ENCODE results near the gene UBE2Z. TPM values are rescaled to one million over a fixed set of nuclear protein-coding genes. Genes with fewer than 3 reads are reported as not detected.

UBE2Z gene
- total and polyA plus RNA-seq, 9 of the 15 experiments (the other 6 are each of a cell fraction or from before 2014, with no cell fraction given): 11.8 to 89.0 (median 38.2) TPM

DNA sequence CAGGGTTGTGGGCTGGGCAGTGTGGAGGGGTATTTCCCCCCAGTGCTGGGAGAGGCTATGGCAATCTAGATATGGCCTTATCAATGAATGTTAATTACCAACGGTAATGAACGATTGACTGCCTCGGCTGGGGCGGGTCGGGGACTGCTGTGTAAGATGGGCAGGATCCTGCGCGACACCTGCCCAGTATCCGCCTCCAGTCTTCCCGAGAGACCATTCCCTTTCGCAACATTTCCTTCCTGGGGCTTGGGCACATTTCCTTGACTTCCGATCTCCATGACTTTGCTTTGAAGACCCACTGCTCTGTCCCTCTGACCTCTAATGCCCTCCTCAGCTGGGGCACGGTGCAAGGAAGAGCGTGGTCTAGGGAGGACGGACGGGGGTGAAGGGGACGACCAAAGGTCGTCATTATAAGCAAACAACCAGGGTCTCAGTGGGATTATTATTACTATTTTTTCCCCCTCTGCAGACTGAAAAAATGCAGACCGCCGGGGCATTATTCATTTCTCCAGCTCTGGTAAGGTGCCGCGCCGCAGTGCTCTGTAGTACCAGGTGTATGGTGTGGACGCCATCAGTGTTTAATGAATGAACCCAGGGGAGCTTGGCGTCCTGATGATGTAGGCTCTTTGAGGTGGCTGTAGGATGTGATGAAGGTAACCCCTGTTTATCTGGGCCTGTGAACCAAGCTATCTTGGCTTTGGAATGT is 15.1 kb upstream of the UBE2Z start (continued):
- TF ChIP-seq, protein P1, sequence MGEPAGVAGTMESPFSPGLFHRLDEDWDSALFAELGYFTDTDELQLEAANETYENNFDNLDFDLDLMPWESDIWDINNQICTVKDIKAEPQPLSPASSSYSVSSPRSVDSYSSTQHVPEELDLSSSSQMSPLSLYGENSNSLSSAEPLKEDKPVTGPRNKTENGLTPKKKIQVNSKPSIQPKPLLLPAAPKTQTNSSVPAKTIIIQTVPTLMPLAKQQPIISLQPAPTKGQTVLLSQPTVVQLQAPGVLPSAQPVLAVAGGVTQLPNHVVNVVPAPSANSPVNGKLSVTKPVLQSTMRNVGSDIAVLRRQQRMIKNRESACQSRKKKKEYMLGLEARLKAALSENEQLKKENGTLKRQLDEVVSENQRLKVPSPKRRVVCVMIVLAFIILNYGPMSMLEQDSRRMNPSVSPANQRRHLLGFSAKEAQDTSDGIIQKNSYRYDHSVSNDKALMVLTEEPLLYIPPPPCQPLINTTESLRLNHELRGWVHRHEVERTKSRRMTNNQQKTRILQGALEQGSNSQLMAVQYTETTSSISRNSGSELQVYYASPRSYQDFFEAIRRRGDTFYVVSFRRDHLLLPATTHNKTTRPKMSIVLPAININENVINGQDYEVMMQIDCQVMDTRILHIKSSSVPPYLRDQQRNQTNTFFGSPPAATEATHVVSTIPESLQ (CRISPR knock-in tag; IDR thresholded peaks at IDR 0.05): 0 out of 2 replicates have a peak, but pooled peaks have one; percentile 35
- peak in 1 of 2 experiments; percentile 11; a peak in 1 of 4 replicates for TF ChIP-seq MNT (conservative IDR thresholded peaks at IDR 0.05)
- peak; percentile 11; the same call in 1 of the 2 replicates for TF ChIP-seq PML (IDR thresholded peaks at IDR 0.05; ENCODE audit: low read length)
- 0 out of 4 replicates have a peak, but pooled peaks of 1 of the 2 experiments have one; percentile 10 for TF ChIP-seq HDAC1 (IDR thresholded peaks at IDR 0.05)
- TF ChIP-seq RBBP5 (IDR thresholded peaks at IDR 0.05; ENCODE audit: borderline replicate concordance, insufficient read depth, low read length, poor library complexity, severe bottlenecking): peak; percentile 34
- TF ChIP-seq ZNF316 (IDR thresholded peaks at IDR 0.05): peak; percentile 7; the same call in 1 of the 2 replicates
- no peak for TF ChIP-seq MYC (IDR thresholded peaks at IDR 0.05; ENCODE audit: low read depth, low read length)
- TF ChIP-seq MYC (CRISPR knock-in tag; IDR thresholded peaks at IDR 0.05; ENCODE audit: borderline replicate concordance, low read depth): peak; percentile 6; the same call in 1 of the 2 replicates
- TF ChIP-seq, protein P2, sequence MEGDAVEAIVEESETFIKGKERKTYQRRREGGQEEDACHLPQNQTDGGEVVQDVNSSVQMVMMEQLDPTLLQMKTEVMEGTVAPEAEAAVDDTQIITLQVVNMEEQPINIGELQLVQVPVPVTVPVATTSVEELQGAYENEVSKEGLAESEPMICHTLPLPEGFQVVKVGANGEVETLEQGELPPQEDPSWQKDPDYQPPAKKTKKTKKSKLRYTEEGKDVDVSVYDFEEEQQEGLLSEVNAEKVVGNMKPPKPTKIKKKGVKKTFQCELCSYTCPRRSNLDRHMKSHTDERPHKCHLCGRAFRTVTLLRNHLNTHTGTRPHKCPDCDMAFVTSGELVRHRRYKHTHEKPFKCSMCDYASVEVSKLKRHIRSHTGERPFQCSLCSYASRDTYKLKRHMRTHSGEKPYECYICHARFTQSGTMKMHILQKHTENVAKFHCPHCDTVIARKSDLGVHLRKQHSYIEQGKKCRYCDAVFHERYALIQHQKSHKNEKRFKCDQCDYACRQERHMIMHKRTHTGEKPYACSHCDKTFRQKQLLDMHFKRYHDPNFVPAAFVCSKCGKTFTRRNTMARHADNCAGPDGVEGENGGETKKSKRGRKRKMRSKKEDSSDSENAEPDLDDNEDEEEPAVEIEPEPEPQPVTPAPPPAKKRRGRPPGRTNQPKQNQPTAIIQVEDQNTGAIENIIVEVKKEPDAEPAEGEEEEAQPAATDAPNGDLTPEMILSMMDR (IDR thresholded peaks at IDR 0.05 in 2 of 3, conservative IDR thresholded peaks at IDR 0.05 in 1 of 3; ENCODE audit: insufficient read depth in 2 of 3, low read depth in 1 of 3, low read length in 3 of 3): 0 out of 6 replicates have a peak, but pooled peaks of 1 of the 3 experiments have one; percentile 4
- 0 out of 2 replicates have a peak, but pooled peaks have one; percentile 37 for TF ChIP-seq SREBF2 (CRISPR knock-in tag; IDR thresholded peaks at IDR 0.05)
- no peak for TF ChIP-seq PTTG1 (tag; IDR thresholded peaks at IDR 0.05; ENCODE audit: low read depth)
- 0 out of 4 replicates have a peak, but pooled peaks of 1 of the 2 experiments have one; percentile 5 for TF ChIP-seq SIN3A (IDR thresholded peaks at IDR 0.05; ENCODE audit: borderline replicate concordance in 2 of 2, control insufficient read depth in 1 of 2, low read depth in 2 of 2, low read length in 2 of 2)
- TF ChIP-seq, protein P3, sequence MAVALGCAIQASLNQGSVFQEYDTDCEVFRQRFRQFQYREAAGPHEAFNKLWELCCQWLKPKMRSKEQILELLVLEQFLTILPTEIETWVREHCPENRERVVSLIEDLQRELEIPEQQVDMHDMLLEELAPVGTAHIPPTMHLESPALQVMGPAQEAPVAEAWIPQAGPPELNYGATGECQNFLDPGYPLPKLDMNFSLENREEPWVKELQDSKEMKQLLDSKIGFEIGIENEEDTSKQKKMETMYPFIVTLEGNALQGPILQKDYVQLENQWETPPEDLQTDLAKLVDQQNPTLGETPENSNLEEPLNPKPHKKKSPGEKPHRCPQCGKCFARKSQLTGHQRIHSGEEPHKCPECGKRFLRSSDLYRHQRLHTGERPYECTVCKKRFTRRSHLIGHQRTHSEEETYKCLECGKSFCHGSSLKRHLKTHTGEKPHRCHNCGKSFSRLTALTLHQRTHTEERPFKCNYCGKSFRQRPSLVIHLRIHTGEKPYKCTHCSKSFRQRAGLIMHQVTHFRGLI (CRISPR knock-in tag; IDR thresholded peaks at IDR 0.05): no peak
- 0 out of 2 replicates have a peak, but pooled peaks have one; percentile 3 for TF ChIP-seq ELF1 (tag; IDR thresholded peaks at IDR 0.05)
- TF ChIP-seq YY1 (IDR thresholded peaks at IDR 0.05; ENCODE audit: borderline replicate concordance in 1 of 3, control insufficient read depth in 1 of 3, extremely low read depth in 1 of 3, insufficient read depth in 3 of 3, insufficient read length in 1 of 3, insufficient replicate concordance in 2 of 3, low read depth in 1 of 3, low read length in 2 of 3): peak in 1 of 3 experiments; percentile 25
- no peak for TF ChIP-seq JUN (IDR thresholded peaks at IDR 0.05; ENCODE audit: borderline replicate concordance, low read depth, low read length)
- TF ChIP-seq JUN (CRISPR knock-in tag; IDR thresholded peaks at IDR 0.05; ENCODE audit: borderline replicate concordance): 0 out of 2 replicates have a peak, but pooled peaks have one; percentile 15
